Gastrocnemius medialis (tissue), 4 donors: Measurements from ENCODE around the gene CYP1A1.

Experiments used
- POLR2A ChIP-seq, 2 donors: fragments of 450-650 bp; IDR thresholded peaks; one replicate each; pipeline ENCODE4 v1.6.1; 2017; ENCODE audit warnings: antibody characterized with exemption in 2 of 2, mild to moderate bottlenecking in 2 of 2, moderate library complexity in 2 of 2
- TF ChIP-seq, protein P1 (sequence below), 5 experiments: fragments of 450-650 bp in 3 of 5; fragments of 200-600 bp in 2 of 5; sonication (generic) in 2 of 5; IDR thresholded peaks in 4 of 5; conservative IDR thresholded peaks in 1 of 5; 1 replicate in 4 of 5; 2 replicates in 1 of 5; pipeline ENCODE4 v1.5.1; 2016 to 2019; ENCODE audit warnings: antibody characterized with exemption in 5 of 5, mild to moderate bottlenecking in 3 of 5, moderate library complexity in 3 of 5

GRCh38 chr15:74768099-74768770 lies 42.9 kb upstream of the CYP1A1 start:
- no peak for TF ChIP-seq POLR2A (IDR thresholded peaks at IDR 0.05)
- TF ChIP-seq, protein P1, sequence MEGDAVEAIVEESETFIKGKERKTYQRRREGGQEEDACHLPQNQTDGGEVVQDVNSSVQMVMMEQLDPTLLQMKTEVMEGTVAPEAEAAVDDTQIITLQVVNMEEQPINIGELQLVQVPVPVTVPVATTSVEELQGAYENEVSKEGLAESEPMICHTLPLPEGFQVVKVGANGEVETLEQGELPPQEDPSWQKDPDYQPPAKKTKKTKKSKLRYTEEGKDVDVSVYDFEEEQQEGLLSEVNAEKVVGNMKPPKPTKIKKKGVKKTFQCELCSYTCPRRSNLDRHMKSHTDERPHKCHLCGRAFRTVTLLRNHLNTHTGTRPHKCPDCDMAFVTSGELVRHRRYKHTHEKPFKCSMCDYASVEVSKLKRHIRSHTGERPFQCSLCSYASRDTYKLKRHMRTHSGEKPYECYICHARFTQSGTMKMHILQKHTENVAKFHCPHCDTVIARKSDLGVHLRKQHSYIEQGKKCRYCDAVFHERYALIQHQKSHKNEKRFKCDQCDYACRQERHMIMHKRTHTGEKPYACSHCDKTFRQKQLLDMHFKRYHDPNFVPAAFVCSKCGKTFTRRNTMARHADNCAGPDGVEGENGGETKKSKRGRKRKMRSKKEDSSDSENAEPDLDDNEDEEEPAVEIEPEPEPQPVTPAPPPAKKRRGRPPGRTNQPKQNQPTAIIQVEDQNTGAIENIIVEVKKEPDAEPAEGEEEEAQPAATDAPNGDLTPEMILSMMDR (IDR thresholded peaks at IDR 0.05 in 4 of 5, conservative IDR thresholded peaks at IDR 0.05 in 1 of 5), result no peak
